GM19455 (cell line): ENCODE data around the gene ARHGAP30.
A peak's percentile ranks its signal among the peaks of the same experiment; 100 is the strongest.
"Not testable (repeated sequence)": the region's sequence is repeated elsewhere in the genome, so short reads cannot be mapped to it uniquely, and the experiment has no call there.

Experiments used
- ATAC-seq: cut with Tn5 transposase; IDR thresholded peaks from one replicate; pipeline ENCODE4 v1.9.1; 2021; ENCODE audit not compliant: unreplicated experiment

The ARHGAP30 gene

DNA sequence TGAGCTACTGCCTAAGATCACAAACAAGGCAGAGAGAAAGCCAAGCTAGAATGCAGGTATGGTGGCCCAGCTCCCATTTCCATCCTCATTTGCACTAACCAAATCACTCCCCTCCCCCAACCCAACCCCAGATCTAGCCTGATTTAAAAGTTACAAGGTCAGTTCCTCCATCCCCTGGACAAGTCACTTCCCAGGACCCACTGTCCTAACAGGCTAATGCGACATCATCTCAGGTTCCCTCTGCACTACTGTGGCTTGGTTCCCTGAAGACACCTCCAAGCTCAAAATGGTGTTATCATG lies 51.1 kb downstream of the ARHGAP30 start:
- no peak for ATAC-seq

DNA sequence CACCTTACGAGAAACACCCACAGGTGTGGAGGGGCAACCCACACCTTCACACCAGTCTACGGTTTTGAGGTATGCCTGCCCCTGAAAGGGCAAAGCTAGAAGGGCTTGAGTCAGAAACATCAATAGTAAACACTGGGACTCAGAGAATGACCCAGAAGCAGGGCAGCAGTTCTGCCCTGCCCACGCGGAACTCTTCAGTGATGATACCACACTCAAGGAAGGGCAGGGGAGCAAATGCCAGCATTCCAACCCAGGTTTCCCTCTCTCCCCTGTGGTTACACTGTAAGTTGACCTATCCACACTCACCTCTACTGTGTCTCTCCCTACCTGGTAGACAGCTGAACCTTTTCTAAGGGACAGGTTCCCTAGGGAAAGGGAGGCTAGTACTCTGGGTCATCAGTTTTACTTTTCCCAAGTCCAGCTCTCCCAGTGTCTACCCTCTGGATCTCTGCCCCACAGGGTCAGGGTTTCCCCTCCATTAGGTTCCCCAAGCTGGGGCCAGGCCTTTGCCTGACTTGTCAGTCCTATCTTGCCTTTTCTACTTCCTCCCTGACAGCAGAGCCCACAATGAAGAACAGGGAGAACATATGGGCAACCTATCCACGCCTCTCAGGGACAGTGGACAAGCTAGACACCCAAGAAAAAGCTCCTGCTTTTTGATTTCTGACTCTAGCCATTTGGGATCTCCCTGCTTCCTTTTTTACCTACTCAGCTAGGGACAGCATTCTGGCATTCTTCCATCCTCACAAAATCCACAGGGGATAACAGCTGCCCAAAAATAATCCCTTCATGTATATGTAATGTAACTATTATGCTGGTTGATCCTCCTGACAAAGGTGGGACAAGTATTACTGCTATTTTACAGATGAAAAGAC lies 51.7 kb downstream of the ARHGAP30 start:
- ATAC-seq = no peak

DNA sequence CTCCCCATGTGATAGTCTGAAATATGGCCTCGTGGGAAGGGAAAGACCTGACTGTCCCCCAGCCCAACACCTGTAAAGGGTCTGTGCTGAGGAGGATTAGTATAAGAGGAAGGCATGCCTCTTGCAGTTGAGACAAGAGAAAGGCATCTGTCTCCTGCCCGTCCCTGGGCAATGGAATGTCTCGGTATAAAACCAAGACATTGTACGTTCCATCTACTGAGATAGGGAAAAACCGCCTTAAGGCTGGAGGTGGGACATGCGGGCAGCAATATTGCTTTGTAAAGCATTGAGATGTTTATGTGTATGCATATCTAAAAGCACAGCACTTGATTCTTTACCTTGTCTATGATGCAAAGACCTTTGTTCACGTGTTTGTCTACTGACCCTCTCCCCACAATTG lies 52.5 kb downstream of the ARHGAP30 start:
- ATAC-seq = not testable (repeated sequence)

DNA sequence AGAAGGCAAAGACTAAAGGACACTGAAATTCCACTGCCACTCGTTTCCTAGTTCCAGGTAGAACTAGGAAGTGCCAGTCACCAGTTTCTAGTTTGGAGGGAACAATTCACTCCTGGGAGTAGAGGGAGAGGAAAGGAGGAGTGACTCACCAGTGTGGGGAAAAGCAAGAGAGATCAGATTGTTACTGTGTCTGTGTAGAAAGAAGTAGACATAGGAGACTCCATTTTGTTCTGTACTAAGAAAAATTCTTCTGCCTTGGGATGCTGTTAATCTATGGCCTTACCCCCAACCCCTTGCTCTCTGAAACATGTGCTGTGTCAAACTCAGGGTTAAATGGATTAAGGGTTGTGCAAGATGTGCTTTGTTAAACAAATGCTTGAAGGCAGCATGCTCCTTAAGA lies 53.0 kb downstream of the ARHGAP30 start:
- not testable (repeated sequence) for ATAC-seq

DNA sequence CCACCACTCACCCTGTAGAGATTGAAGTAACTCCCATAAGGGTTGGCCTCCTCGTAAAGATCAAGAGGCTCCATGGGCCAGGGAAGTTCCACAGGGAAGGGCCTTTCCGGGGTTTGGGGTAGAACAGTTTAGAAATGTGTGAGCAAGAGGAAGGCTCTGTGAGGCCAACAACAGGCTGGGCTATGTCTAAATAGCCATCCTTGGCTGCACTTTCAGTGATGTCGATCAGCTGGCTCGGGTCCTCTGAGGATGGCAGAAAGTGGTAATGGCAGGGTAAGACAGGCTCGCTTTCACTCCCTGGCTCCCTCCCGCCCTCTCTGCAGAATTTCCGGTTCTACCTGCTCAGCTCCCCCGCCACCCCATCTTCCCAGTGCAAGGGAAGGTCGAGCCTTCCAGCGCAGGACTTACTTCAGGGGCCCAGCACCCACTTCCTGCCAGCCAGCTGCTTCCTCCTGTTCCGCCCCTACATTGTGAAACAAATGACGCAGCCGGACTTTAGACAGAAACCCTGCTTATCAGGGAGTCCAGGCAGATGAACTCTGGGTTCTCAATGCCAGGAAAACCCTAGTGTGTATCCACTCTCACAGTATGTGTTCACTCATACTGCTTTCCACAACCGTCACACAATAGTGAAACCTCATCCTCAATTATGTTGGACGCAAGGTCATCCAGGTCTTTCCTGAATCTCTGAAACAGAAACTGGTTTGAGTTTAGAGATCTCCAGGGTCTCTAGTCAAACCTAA lies 56.0 kb downstream of the ARHGAP30 start:
- peak; percentile 79 for ATAC-seq

DNA sequence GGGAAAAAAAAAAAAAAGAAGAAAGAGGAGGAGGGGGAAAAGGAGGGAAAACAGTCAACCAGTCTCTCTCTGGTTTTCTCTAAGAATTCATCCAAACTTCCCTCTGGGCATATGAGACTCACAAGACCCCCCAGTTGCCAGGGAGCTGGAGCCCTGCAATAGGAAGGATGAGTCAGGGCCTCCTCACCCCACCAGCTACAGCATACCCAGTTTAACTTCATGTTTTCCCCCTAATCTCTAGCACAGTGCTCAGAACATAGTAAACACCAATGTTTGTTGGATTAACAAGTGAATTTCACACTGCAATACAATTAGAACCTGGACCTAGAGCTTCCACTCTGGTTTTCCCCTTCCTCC lies 56.6 kb downstream of the ARHGAP30 start:
- ATAC-seq = no peak

DNA sequence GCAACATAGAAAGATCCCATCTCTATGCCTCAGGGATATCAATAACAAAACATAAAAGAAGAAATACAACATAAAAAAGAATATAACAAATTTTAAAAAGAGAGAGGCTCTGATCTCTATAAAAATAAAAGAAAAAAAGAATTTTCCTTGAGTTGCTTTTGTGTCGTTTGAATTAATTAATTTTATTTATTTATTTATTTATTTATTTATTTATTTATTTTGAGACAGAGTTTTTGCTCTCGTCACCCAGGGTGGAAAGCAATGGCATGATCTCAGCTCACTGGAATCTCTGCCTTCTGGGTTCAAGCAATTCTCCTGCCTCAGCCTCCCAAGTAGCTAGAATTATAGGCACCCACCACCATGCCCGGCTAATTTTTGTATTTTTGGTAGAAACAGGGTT lies 57.3 kb downstream of the ARHGAP30 start:
- no peak for ATAC-seq

DNA sequence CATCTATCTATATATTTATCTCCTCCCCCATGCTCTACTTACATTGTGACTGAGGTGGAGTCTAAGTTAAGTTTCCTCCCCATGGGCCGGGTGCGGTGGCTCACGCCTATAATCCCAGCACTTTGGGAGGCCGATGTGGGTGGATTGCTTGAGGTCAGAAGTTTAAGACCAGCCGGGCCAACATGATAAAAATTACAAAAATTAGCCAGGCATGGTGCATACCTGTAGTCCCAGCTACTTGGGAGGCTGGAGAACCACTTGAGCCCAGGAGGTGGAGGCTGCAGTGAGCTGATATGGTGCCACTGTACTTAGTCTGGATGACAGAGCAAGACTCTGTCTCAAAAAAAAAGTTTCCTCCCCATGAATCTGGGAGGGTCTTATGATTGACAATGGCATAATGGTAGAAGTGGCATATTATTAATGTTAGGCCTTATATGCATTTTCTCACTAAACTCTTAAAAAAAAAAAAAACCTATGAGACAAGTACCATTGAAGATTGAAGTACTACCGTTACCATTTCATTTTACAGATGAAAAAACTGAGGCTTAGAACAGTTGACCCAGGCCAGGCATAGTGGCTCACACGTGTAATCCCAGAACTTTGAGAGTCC lies 60.0 kb downstream of the ARHGAP30 start:
- no peak for ATAC-seq

DNA sequence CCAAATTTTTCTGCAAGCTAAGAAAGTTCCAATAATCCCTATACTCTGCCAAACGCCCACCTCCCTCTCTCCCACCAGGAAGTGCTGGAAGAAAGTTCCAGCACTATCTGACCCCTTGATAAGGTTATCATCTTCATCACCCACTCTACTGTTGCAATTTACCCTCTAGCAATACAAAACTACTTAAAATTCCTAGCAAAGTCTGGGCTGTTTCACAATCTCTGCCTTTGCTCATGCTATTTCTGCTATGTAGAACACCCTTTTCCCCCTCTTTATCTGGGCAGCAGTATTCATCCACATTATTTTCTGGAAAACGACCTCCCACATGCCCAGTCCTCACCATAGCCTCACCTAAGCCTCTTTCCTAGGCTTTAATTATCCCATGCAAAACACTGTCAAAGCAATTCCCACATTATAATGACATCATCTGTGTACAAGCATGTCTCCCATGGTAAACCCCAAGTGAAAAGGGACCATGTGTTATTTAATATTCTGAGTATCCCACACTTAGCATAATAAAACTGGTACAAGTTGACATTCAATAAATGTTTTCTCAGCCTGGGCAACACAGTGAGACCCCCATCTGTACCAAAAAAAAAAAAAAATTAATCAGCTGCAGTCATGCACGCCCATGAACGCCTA lies 60.7 kb downstream of the ARHGAP30 start:
- ATAC-seq = no peak

DNA sequence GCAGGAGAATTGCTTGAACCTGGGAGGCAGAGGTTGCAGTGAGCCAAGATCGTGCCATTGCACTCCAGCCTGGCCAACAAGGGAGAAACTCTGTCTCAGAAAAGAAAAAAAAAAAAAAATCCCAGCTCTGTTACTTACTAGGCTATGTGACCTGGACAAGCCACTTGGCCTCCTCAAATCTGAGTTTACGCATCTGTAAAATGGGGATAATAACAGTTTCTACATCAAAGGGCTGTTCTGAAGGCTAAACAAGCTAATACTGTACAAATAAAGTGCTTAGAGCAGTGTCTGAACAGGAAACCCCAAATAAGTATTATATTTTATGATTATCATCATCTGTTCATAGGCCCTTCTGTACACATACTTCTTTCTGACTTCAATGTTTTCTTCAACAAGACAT lies 62.3 kb downstream of the ARHGAP30 start:
- ATAC-seq = no peak

DNA sequence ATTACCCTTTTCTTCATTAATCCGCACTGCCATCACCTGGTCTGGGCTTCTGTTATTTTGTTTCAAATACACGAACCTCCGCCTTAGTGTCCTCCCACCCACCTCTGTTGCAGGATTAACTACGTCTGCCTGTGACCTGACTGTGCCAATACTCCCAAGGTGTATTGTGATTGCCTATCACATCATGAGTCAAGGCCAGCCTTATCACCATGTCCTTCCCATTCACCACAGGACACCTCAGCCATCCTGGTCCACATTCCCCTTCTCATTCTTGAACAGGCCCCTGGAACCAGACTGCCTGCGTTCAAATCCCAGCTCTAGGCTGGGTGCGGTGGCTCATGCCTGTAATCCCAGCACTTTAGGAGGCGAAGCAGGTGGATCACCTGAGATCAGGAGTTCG lies 63.1 kb downstream of the ARHGAP30 start:
- no peak for ATAC-seq

DNA sequence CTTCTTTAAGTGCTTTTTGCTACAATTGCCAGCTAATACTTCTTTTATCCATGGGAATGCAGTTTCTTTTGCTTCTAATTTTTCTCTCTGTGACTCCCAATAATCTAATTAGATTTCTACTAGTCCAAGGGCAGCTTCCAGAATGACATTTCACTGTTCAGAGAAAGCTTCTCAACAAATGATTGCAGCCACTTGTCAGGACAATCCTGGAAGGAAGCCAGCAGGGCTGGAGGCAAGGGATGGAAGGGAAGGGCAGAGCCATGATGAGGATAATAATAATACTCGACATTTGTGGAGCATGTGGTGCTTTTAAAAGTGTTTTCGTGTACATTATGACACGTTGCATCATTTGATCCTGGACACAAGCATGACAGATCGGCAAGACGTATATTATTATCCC lies 68.2 kb downstream of the ARHGAP30 start:
- no peak for ATAC-seq

DNA sequence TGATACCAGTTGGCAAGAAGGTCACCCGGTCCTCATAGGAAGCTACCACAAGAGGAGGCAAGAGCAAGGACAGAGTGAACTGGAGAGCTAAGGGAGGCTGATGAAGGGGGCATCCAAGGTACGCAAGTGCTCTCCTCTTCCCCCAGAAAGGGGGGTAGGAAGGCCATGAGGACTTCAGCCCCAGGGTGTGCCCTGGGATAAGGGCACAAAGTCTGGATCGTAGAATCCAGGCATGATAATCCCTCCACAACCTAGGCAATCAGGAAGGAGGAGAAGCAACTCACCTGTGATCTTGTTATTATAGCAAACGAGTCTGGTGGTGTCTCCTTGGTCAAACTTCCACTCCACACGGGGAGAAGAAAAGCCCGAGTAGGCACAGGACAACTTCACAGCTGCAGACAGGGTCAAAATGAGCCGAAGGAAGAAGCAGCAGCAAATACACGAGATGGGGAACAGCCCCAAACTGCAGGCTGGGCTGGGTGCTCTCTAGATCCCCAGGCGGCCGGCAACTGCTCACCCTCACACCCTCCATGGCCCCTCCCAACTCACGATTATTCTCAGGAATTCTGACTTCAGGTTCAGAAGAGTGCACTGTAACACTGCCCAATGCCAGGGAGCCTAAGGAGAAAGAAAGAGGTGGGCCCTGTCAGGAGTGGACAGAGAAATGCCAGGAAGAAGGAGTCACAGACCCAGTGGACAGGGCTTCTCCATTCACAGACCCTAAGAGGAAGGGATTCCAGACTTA lies 68.8 kb downstream of the ARHGAP30 start:
- no peak for ATAC-seq

DNA sequence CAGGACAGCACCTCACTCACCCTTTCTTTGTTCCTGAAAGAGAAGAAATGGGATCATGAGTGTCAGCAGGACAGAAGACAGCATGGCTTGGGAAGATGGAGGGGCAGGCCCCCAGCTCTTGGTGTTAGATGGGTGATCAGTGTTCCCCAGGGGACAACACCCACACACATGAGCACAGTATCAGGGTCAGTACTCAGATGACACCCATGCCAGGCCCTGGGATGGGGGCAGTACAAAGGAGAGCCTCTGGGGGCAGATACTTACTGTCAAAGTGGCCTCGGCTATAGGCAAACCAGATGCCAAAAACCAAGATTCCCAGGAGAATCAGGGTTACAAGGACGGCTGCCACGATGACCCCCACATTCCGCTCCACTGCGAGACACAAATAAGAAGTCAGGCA lies 70.3 kb downstream of the ARHGAP30 start:
- no peak for ATAC-seq

DNA sequence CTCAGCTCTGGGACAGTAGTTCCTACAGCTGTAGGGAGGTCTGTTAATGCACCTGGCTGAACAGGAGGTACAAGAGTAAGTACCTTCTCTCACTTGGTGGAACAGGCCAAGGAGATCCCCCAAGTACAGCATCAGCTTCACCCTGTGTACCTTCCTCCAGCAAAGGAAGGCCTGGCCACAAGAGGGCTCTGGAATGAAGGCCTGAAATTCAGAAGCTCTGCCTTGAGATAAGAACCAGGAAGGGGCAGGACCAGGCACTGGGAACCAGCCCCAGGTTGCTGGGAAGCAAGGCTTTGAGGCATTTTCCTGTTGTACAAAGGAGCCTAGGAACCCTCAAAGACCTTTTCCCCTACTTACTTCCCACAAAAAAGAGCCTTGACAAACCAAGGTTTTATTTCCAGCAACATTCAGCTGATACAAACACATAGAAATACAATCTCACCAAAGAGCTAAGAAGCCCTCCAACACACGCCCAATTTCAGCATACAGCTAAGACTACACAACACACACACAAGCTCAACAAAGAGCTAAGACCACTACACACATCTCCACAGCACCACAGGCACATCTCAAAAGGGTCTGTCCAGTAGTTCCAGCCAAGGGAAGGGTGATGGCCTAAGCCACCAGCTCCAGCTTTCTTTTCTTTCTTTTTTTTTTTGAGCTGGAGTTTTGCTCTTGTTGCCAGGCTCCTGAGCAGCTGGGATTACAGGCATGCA lies 72.2 kb downstream of the ARHGAP30 start:
- ATAC-seq = no peak
